A172 (cell line): ENCODE data around the gene GLS. TPM values are rescaled to one million over a fixed set of nuclear protein-coding genes. Genes with fewer than 3 reads are reported as not detected.
A peak's percentile ranks its signal among the peaks of the same experiment; 100 is the strongest.

Experiments used
- DNase-seq: peaks from one replicate; pipeline ENCODE4 v3.0.0-alpha.2; 2015; ENCODE audit warnings: low spot score
- total RNA-seq: library from RNA; depleted of rRNA; stranded (reverse); fragments of >200 nt; shearing (Covaris generic); gene quantifications from 2 replicates; pipeline ENCODE4 v1.2.3, GENCODE V29; 2014; rRNA removed

The GLS gene
- total RNA-seq, 1 experiment from 2014 or later: 221 TPM

- peak; percentile 14 for DNase-seq
These were observed 132.4 kb downstream of the GLS start for GRCh38 chr2:191012845-191013681.

DNA sequence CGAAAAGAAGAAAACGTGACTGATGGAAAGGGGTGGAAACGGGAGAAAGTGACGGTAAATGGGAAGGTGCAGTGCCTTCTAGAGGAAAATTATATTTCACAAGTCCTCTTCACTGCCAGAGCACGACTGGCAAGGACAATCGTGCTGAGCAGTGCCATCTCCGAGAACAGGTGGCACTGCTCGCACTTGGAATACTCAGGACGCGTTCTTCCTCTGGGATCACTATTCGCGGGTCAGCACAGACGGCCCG is 133.0 kb downstream of the GLS start:
- DNase-seq: no peak

DNA sequence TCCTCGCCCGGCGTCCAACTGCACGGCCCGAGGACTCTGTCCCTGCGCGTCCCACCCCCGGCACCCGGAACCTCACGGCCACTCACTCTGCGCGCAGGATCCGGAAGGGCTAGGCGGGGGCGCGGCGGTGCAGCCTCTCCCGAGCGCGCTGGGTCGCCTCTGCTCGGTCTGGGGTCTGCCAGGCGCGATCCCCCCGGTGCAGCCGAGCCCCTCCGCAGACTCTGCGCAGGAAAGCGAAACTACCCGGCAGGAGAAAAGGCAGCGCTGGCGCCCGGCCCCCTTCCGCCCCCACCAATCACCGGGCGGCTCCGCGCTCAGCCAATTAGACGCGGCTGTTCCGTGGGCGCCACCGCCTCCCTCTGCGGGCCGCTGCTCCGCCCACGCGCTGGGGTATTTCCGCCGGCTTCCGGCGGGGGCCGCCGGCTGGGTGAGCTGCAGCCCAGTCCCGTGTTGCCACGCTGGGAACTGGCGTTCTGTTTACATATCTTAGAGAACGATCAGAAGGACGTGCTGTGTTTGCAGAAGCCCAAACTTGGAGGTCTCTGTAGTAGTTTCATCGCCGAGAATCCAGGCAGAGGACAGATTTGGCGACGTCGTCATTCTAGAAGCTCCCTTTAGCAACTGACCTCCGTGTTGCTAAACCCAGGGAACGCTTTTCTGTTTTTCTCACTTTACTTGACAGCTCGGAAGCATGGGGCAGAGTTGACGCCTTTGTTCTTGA is 133.5 kb downstream of the GLS start, which contains the start of gene STAT1:
Gene STAT1 (minus strand): TSS at position 240 of the 721 bp plus-strand sequence. CDS start 4,168 bp downstream, outside the sequence.
- peak; percentile 85 for DNase-seq

DNA sequence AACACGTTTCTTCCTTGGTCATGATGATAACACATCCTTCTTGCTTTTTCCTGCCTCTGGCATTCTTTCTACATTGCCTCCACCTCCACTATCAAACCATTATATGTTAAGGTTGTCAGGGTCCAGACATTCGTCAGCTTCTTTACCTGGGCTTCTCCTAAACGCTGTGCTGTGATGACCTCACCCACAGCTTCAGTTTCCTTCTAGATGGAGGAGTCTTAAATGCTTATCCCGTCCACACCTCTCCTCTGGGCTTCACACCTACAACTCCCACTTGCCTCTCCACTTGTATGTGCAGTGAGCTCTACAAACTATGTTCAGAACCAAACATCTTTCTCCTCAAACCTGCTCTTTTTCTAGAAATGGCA is 134.0 kb downstream of the GLS start:
- no peak for DNase-seq

Other genes starting within 250 kb of the GLS start
- gene NAB1, start 231.7 kb upstream of the GLS start, total RNA-seq: 45.5 and 54.8 TPM in 2 replicates
- 55.0 and 64.7 TPM in 2 replicates for gene STAT1, start 133.3 kb downstream of the GLS start, total RNA-seq